Upper lobe of right lung (tissue), 1 donor: ENCODE results near the gene LHFPL2. TPM values are rescaled to one million over a fixed set of nuclear protein-coding genes. Genes with fewer than 3 reads are reported as not detected.

ENCODE experiments used
- ATAC-seq: fragments of 200-7000 bp; cut with Tn5 transposase; one replicate; pipeline ENCODE4 v1.9.1; 2020; ENCODE audit warnings: mild to moderate bottlenecking, moderate library complexity
- DNase-seq: peaks from one replicate; pipeline ENCODE4 v3.0.0-alpha.2; 2020
- H3K27ac ChIP-seq: fragments of 200-600 bp; one replicate; pipeline ENCODE4 v1.8.0; 2022
- H3K27me3 ChIP-seq: fragments of 200-600 bp; one replicate; pipeline ENCODE4 v1.8.0; 2022; ENCODE audit warnings: mild to moderate bottlenecking
- H3K36me3 ChIP-seq: fragments of 200-600 bp; one replicate; pipeline ENCODE4 v1.8.0; 2022
- H3K4me1 ChIP-seq: fragments of 200-600 bp; one replicate; pipeline ENCODE4 v1.8.0; 2022
- H3K4me3 ChIP-seq: fragments of 200-600 bp; one replicate; pipeline ENCODE4 v1.8.0; 2022; ENCODE audit warnings: mild to moderate bottlenecking
- H3K9me3 ChIP-seq: fragments of 200-600 bp; one replicate; pipeline ENCODE4 v1.8.0; 2022
- CTCF ChIP-seq: fragments of 200-600 bp; IDR thresholded peaks from one replicate; pipeline ENCODE4 v1.8.0; 2022; ENCODE audit warnings: antibody characterized with exemption
- intact Hi-C: fragments of 100-400 bp; cut with DNase I; formaldehyde crosslinking; loops from one replicate; pipeline ENCODE4 v1.11.0; 2022
- total RNA-seq: library from RNA; stranded (reverse); fragmentation: NEBNext Ultra II Directional; extraction: Animal tissue kit (Norgen Biotek cat#: 25700); gene quantifications from one replicate; pipeline ENCODE4 v1.2.1, GENCODE V29; 2021
- donor health status: DM: no; HTN: yes; CAD: no; lungs with severe emphysema.

LHFPL2 gene
- total RNA-seq, 1 donor from 2014 or later = 41.0 TPM

GRCh38 chr5:78487846-78488245 lies 160.7 kb downstream of the LHFPL2 start:
- Histone ChIP-seq H3K27ac (no peak overlapping the region), H3K27me3 (no peaks in the 10 kb centered on the region), H3K9me3 (no peaks in the 10 kb centered on the region), H3K4me1 (peaks cover 12% of the 10 kb centered on the region), H3K4me3 (no peak overlapping the region), H3K36me3 (peaks cover 19% of the 10 kb centered on the region)
- no peak for TF ChIP-seq CTCF
- intact Hi-C loops = no loop called here
- no peak for ATAC-seq
- no peak for DNase-seq

GRCh38 chr5:78486218-78486617 lies 162.4 kb downstream of the LHFPL2 start:
- intact Hi-C loops = no loop called here
- TF ChIP-seq CTCF = no peak
- peaks cover 13% of the 10 kb centered on the region for H3K4me1 ChIP-seq
- H3K9me3 ChIP-seq = no peaks in the 10 kb centered on the region
- no peak for DNase-seq
- H3K36me3 ChIP-seq = peaks cover 19% of the 10 kb centered on the region
- no peak overlapping the region for H3K4me3 ChIP-seq
- no peak for ATAC-seq
- no peaks in the 10 kb centered on the region for H3K27me3 ChIP-seq
- no peak overlapping the region for H3K27ac ChIP-seq

- intact Hi-C loops = no loop called here
- no peak for TF ChIP-seq CTCF
- ATAC-seq (peak; percentile 95), DNase-seq (no peak)
- peak overlapping the region; percentile 20 for H3K27ac ChIP-seq
- no peak overlapping the region for H3K4me3 ChIP-seq
- H3K9me3 ChIP-seq = no peaks in the 10 kb centered on the region
- peaks cover 13% of the 10 kb centered on the region for H3K4me1 ChIP-seq
- no peaks in the 10 kb centered on the region for H3K27me3 ChIP-seq
- peaks cover 10% of the 10 kb centered on the region for H3K36me3 ChIP-seq
Observed at GRCh38 chr5:78483809-78484521, 164.6 kb downstream of the LHFPL2 start.

GRCh38 chr5:78482948-78483347 lies 165.6 kb downstream of the LHFPL2 start:
- Histone ChIP-seq H3K4me1 (peaks cover 13% of the 10 kb centered on the region), H3K9me3 (no peaks in the 10 kb centered on the region), H3K27me3 (no peaks in the 10 kb centered on the region), H3K4me3 (no peak overlapping the region), H3K27ac (no peak overlapping the region), H3K36me3 (peaks cover under 1% of the 10 kb centered on the region)
- TF ChIP-seq CTCF = no peak
- DNase-seq (no peak), ATAC-seq (peak; percentile 36)
- intact Hi-C loops = no loop called here

- DNase-seq (no peak), ATAC-seq (no peak)
- H3K27ac ChIP-seq = no peak overlapping the region
- no peaks in the 10 kb centered on the region for H3K27me3 ChIP-seq
- intact Hi-C loops = no loop called here
- H3K9me3 ChIP-seq = no peaks in the 10 kb centered on the region
- peaks cover 5% of the 10 kb centered on the region for H3K36me3 ChIP-seq
- no peaks in the 10 kb centered on the region for H3K4me1 ChIP-seq
- no peak for TF ChIP-seq CTCF
- no peak overlapping the region for H3K4me3 ChIP-seq
Observed at GRCh38 chr5:78476795-78477194, 171.8 kb downstream of the LHFPL2 start.

GRCh38 chr5:78475370-78475769 lies 173.2 kb downstream of the LHFPL2 start:
- Histone ChIP-seq H3K27me3 (no peaks in the 10 kb centered on the region), H3K9me3 (no peaks in the 10 kb centered on the region), H3K4me3 (no peak overlapping the region), H3K36me3 (peaks cover 5% of the 10 kb centered on the region), H3K4me1 (no peaks in the 10 kb centered on the region), H3K27ac (no peak overlapping the region)
- ATAC-seq (no peak), DNase-seq (no peak)
- intact Hi-C loops = no loop called here
- no peak for TF ChIP-seq CTCF
